Cerebellar nuclear complex (tissue), 1 donor: ENCODE data around the gene CYP27C1.
"Not testable (repeated sequence)": the region's sequence is repeated elsewhere in the genome, so short reads cannot be mapped to it uniquely, and the experiment has no call there.

Experiments used
- DNase-seq, 2 experiments: peaks; one replicate each; lab custom pipeline; 2025; lab: John Stamatoyannopoulos, UW

CYP27C1 gene

DNA sequence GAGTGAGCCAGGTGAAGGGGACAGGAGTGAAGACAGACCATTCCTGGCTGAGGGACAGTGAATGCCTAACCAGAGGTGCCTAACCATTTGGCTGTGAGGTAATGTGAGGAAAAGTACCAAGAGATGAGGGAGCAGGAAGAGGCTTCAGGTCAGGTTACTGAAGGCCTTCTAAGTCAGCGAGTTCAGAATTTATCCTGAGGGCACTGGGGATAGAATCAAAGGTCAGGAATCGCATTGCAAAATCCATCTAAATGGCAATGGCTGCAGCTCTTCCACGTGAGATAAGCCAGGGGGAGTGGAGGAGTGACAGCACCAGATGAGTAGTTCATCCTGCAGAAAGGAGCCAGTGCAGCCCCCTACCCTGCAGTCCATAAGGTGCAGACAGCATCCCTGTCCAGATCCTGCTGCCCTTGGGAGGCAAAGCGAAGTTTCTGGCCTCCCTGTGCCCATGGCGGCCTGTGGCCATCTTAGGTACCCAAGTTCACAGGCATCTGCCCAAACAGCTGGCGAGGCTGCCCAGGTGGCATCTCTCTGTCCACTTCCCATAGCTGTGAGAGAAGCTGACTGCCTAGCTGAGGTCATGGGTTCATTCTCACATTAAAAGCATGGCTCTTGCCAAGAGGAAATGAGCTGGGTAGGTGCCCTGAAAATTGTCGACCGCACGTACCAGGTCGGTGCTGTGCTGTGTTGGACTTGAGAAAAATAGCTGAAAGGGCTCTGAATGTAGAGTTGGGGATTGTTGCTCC lies 49.5 kb downstream of the CYP27C1 start:
- no peak for DNase-seq

DNA sequence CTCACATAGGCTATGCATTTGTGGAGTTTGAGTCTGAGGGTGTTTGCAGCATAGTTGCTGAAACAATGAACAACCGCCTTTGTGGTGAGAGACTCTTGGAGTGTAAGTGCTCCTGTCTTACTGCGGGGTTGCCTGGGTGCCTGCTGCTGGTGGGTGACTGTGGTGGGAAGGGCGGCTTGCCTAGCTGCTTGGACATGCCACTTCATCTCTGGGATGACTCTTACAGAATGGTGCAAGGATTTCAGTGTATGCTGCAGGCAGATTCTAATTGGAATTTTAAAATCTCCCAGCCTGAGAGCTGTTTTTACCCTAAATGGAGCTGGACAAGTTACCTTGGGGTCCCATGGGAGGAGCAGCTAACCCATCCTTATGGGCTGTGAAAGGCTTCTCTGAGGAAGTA lies 50.1 kb downstream of the CYP27C1 start:
- no peak for DNase-seq

DNA sequence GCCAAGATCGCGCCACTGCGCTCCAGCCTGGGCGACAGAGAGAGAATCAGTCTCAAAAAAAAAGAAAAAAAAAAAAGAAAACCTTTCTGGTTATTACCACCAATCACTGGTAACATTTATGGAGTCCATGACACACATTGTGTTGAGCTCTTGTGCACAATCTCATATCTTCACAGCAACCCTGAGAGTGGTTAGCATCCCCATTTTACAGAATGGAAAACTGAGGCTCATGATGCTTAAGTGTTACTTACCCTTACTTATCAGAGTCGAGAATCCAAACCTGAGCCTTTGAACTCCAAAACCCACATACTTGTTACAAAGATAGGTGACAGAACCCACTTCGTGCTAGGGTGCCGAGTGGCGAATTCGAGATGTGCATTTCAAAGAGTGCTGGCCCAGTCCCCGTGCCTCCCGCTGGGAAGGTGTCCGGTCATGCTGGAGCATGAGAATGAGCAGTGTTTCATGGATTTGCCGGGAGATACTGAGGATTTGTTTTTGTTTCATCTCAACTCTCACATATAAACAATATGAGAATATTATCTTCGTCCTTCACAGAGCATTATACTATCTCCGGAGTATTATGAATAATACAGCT lies 50.9 kb downstream of the CYP27C1 start:
- DNase-seq: no peak

DNA sequence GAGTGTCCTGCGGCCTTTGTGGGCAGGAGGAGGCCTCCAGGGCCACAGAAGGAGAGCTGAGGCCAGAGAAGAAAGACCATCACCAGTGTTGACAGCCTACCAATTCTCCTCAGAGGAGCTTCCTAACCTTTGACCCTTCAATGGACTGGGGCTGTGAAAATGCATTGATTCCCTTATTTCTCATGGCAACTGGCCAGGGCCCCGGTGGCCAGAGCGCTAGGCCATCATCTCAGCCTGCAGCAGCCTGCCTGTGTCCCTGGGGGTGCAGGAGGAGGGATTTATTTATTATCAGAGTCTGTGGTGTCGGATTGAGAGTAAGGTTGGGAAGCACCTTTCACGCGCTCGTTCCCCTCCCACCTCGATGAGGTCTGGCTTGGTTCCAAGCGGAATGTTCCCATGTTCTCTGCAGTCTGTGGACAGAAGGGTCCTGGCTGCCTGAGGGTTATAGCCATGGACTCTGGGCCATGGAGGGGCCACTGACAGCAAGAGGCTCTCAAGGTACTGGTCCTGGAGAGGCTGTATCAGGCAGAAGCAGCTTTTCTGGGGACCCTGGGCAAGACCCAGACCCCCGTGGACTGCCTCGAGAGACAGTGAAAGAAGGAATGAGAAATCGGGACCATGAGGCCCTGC lies 53.8 kb downstream of the CYP27C1 start:
- DNase-seq: no peak

DNA sequence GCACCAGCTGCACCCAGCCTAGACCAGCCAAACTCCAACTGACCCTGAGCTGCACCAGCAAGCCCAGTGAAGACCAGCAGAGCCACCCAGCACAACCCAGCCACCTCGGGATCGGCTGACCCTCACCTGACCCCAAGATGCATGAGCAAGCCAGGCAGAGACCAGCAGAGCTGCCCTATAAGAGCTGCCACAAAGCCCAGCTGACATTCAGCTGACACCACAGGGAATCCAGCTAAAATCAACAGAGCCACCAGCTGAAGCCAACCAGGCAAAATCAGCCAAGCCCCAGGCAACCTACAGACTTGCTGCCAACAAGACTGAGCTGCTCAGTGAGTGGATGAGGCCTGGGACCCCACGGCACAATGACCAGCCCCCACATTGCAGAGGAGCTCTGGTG lies 54.6 kb downstream of the CYP27C1 start:
- DNase-seq: no peak

- no peak for DNase-seq
Observed at GRCh38 chr2:127164761-127165538, 55.1 kb downstream of the CYP27C1 start.

GRCh38 chr2:127163921-127164320 lies 56.2 kb downstream of the CYP27C1 start:
- no peak for DNase-seq

DNA sequence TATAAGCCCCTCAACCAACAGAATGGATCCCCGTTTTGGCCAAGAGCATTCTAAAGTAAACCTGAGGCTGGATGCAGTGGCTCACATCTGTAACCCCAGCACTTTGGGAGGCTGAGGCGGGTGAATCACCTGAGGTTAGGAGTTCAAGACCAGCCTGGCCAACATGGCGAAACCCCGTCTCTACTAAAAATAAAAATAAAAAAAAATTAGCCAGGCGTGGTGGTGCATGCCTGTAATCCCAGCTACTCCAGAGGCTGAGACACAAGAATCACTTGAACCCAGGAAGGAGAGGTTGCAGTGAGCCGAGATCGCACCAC lies 57.1 kb downstream of the CYP27C1 start:
- DNase-seq: not testable (repeated sequence)

- DNase-seq: no peak
Observed at GRCh38 chr2:127162261-127163089, 57.6 kb downstream of the CYP27C1 start.

- DNase-seq: no peak
Observed at GRCh38 chr2:127161176-127162136, 58.6 kb downstream of the CYP27C1 start.

DNA sequence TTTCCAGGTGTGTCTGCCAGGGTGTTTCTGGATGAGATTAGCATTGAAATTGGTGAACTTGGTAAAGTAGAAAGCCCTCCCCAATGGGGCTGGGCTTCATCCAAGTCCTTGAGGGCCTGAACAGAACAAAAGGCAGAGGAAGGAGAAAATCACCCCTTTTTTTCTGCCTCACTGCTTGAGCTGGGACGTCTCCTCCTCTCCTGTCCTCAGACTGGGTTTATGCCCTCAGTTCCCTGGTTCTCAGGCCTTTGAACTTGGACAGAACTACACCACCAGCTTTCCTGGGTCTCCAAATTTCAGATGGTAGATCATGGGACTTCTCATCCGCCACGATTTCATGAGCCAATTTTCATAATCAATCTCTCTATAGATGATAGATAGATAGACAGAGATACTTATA lies 59.4 kb downstream of the CYP27C1 start:
- DNase-seq: no peak

DNA sequence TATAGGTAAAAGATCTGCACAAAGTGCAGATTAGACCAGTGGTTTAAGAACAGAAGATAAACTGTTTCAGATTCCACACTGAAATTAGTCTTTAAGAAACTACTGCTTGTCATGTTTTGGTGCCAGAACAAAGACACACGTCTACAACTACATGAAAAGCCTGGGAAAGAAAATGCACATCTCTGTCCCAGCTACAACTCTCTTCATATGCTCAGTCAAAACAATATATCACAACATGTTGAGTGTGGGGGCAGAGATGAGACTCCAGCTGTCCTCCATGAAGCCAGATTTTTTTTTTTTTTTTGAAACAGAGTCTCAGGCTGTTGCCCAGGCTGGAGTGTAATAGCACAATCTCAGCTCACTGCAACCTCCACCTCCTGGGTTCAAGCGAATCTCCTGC lies 60.6 kb downstream of the CYP27C1 start:
- no peak for DNase-seq

- DNase-seq: no peak
Observed at GRCh38 chr2:127158614-127159290, 61.3 kb downstream of the CYP27C1 start.

DNA sequence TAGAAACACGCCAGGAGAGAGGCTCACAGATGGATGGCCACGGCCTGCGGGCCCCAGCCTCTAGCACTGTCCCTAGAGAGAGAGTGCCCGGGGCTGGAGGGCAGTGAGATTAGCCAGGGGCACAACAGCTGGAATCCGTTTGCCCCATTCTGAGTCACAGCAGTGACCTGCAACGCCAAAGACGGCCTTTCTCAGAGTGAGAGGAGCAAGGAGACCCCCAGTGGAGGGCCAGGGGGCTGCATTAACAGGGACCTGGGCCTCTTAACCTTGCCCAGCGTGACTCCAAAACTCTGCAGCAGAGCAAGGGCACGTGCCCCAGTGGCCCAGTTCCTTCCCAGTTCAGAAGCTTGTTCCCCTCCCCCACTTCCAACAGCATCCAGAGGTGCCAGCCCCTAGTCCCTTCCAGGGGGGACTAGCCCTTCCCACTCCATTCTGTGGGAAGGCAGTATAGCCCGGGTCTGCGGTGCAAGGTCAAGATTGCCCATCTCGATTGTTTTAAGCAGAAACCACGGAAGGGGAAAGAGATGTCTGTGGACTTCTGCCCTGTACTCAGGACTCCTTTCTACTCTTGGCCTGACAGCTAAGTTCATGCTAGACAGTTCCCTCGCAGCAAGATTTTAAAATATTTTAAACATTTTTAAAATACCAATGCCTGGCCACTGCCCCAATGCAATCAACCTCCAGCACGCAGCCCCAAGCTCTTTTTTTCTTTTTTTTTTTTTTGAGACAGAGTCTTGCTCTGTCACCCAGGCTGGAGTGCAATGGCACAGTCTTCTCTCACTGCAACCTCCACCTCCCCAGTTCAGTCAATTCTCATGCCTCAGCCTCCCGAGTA lies 62.2 kb downstream of the CYP27C1 start:
- no peak for DNase-seq

- DNase-seq: no peak
Observed at GRCh38 chr2:127157114-127157513, 63.0 kb downstream of the CYP27C1 start.

DNA sequence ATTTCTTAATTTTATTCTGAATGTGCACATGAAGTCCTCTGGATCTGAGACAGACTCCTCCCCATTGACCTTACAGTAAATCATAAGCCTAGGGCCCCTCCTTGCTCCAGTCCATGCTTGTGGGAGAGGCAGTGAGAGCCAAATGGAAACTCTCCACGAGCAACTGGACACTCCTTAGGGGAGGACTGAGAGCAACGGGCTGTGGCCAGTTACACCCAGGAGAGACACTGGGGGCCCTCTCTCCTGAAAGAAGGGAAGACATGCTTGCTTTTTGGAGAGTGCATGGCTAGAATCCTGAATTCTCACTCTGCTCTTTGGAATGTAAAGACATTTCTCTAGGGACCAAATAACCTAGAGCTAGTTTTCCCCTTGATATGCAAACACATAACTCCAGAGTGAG lies 64.2 kb downstream of the CYP27C1 start:
- DNase-seq: no peak

DNA sequence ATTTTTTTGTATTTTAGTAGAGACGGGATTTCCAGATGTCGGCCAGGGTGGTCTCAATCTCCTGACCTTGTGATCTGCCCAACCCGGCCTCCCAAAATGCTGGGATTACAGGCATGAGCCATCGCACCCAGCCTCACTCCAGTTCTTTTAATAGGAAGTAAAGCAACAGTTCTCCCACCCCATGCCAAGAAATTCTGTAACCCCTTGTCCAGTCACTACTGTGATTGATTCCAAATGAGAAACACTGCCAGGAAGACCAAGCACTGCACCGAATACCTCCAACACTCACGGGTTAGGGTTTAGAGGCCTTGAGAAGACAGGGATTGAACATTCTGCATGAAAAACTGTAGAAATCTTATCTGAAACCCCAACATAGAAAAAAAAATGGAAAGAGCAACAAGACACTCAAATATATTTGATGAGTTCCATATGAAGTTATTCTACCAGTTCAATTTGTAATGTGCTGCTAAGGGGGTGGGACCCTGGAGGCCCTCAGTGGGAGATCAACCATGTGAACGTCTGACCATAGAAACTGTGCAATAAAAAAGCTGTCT lies 65.0 kb downstream of the CYP27C1 start:
- no peak for DNase-seq

- DNase-seq: no peak
Observed at GRCh38 chr2:127154396-127154795, 65.7 kb downstream of the CYP27C1 start.

DNA sequence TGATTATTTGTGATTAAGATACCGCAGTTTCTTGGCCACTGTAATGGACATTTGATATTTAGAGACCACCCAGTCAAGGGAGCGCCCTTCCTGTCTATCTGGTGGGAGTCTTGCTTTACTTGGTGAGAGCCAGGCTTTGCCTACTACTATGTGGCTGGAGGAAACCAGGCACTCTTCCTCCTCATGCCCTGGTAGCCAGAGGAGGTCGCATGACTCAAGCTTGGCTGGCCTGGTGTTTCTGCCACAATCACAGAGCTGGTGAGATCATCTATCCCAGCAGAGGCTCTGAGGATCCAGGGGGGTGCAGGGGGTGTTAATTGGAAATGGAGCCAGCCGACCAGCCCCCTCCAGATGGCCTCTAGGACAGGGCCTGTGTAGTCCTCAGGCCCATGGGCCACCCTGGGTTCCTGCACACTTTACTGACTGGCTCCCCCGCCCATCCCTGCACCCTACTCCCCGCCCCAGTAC lies 66.4 kb downstream of the CYP27C1 start:
- DNase-seq: no peak
